Stimulated activated CD8-positive, alpha-beta memory T cell treated with anti-CD3 and anti-CD28 coated beads, Interleukin-2, amount 100 ng/mL, for 1 hour (primary cell): ENCODE data around the gene OR51I1.

Source experiments
- DNase-seq, 2 donors: peaks; one replicate each; pipeline ENCODE4 v3.0.0-alpha.2; 2020; ENCODE audit warnings: low read depth in 2 of 2

OR51I1 gene

GRCh38 chr11:5441414-5441813 lies at the start of gene OR51I1:
OR51I1 (minus strand) TSS chr11:5441514; CDS start chr11:5441514, 0 bp downstream.
- DNase-seq: no peak

- DNase-seq: no peak
These were observed 48.5 kb upstream of the OR51I1 start for GRCh38 chr11:5489576-5490357.

- no peak for DNase-seq
These were observed 47.6 kb upstream of the OR51I1 start for GRCh38 chr11:5488798-5489399.

- no peak for DNase-seq
These were observed 47.1 kb upstream of the OR51I1 start, which contains the start of gene OR52D1 for GRCh38 chr11:5488385-5488784. OR52D1 (plus strand) TSS chr11:5488685; CDS start chr11:5488707, 22 bp downstream.

- no peak for DNase-seq
These were observed 45.1 kb upstream of the OR51I1 start for GRCh38 chr11:5486421-5486820.

- DNase-seq: no peak
These were observed 44.7 kb upstream of the OR51I1 start for GRCh38 chr11:5486003-5486402.

GRCh38 chr11:5476186-5476819 lies 35.0 kb upstream of the OR51I1 start:
- no peak for DNase-seq

GRCh38 chr11:5473921-5474320 lies 32.6 kb upstream of the OR51I1 start:
- no peak for DNase-seq

GRCh38 chr11:5467527-5467926 lies 26.2 kb upstream of the OR51I1 start:
- no peak for DNase-seq

GRCh38 chr11:5460983-5461621 lies 19.8 kb upstream of the OR51I1 start:
- no peak for DNase-seq

- no peak for DNase-seq
These were observed 8.1 kb upstream of the OR51I1 start for GRCh38 chr11:5449432-5449831.

- no peak for DNase-seq
These were observed 7.7 kb upstream of the OR51I1 start, which contains the start of gene OR51I2 for GRCh38 chr11:5449023-5449422. OR51I2 (plus strand) TSS chr11:5449323; CDS start chr11:5453489, 4,166 bp downstream.

GRCh38 chr11:5443835-5444393 lies 2.6 kb upstream of the OR51I1 start:
- DNase-seq: no peak

- no peak for DNase-seq
These were observed 18.2 kb downstream of the OR51I1 start for GRCh38 chr11:5423131-5423530.

- no peak for DNase-seq
These were observed 19.5 kb downstream of the OR51I1 start, which contains the start of gene OR51Q1 for GRCh38 chr11:5421811-5422210. OR51Q1 (plus strand) TSS chr11:5422111; CDS start chr11:5422201, 90 bp downstream.

GRCh38 chr11:5420993-5421392 lies 20.3 kb downstream of the OR51I1 start:
- DNase-seq: no peak

- DNase-seq: no peak
These were observed 36.1 kb downstream of the OR51I1 start for GRCh38 chr11:5405173-5405572.

GRCh38 chr11:5398936-5399335 lies 42.4 kb downstream of the OR51I1 start:
- no peak for DNase-seq

- no peak for DNase-seq
These were observed 47.2 kb downstream of the OR51I1 start for GRCh38 chr11:5394091-5394490.
